Measurements from ENCODE around the gene SYK. TPM values are rescaled to one million over a fixed set of nuclear protein-coding genes. Genes with fewer than 3 reads are reported as not detected.

SYK gene
- total RNA-seq, 1 donor from 2014 or later: 12.0 TPM

- intact Hi-C loops (cut with DNase I): no loop called here
- TF ChIP-seq POLR2A (IDR thresholded peaks at IDR 0.05) (no peak), POLR2AphosphoS5 (IDR thresholded peaks at IDR 0.05; ENCODE audit: insufficient read depth in 1 of 2, low read depth in 1 of 2) (no peak), CTCF (IDR thresholded peaks at IDR 0.05) (no peak)
- Histone ChIP-seq H3K27me3 (no peaks in the 10 kb centered on the region), H3K36me3 (no peaks in the 10 kb centered on the region), H3K4me3 (no peak overlapping the region), H3K4me1 (no peaks in the 10 kb centered on the region), H3K9me3 (no peaks in the 10 kb centered on the region), H3K27ac (no peak overlapping the region)
- peak in 1 of 2 donors; percentile 34 for DNase-seq (ENCODE audit: extremely low spot score in 2 of 2)
Observed at GRCh38 chr9:90860382-90860781, 58.8 kb downstream of the SYK start.

- H3K27ac ChIP-seq: no peak overlapping the region
- H3K27me3 ChIP-seq: no peaks in the 10 kb centered on the region
- H3K36me3 ChIP-seq: no peaks in the 10 kb centered on the region
- intact Hi-C loops (cut with DNase I): no loop called here
- H3K4me1 ChIP-seq: no peaks in the 10 kb centered on the region
- no peaks in the 10 kb centered on the region for H3K9me3 ChIP-seq
- peak in 1 of 2 donors; percentile 70 for DNase-seq (ENCODE audit: extremely low spot score in 2 of 2)
- TF ChIP-seq CTCF (IDR thresholded peaks at IDR 0.05) (no peak), POLR2A (IDR thresholded peaks at IDR 0.05) (no peak), POLR2AphosphoS5 (IDR thresholded peaks at IDR 0.05; ENCODE audit: insufficient read depth in 1 of 2, low read depth in 1 of 2) (no peak)
- no peak overlapping the region for H3K4me3 ChIP-seq
Observed at GRCh38 chr9:90860826-90861225, 59.2 kb downstream of the SYK start.

- no peak overlapping the region for H3K27ac ChIP-seq
- intact Hi-C loops (cut with DNase I): no loop called here
- H3K4me1 ChIP-seq: no peaks in the 10 kb centered on the region
- no peak overlapping the region for H3K4me3 ChIP-seq
- no peaks in the 10 kb centered on the region for H3K9me3 ChIP-seq
- TF ChIP-seq POLR2A (IDR thresholded peaks at IDR 0.05) (no peak), POLR2AphosphoS5 (IDR thresholded peaks at IDR 0.05; ENCODE audit: insufficient read depth in 1 of 2, low read depth in 1 of 2) (no peak), CTCF (IDR thresholded peaks at IDR 0.05) (no peak)
- H3K36me3 ChIP-seq: no peaks in the 10 kb centered on the region
- no peak for DNase-seq (ENCODE audit: extremely low spot score in 2 of 2)
- no peaks in the 10 kb centered on the region for H3K27me3 ChIP-seq
Observed at GRCh38 chr9:90861380-90861779, 59.8 kb downstream of the SYK start.

- TF ChIP-seq POLR2A (IDR thresholded peaks at IDR 0.05): no peak
- TF ChIP-seq POLR2AphosphoS5 (IDR thresholded peaks at IDR 0.05; ENCODE audit: insufficient read depth in 1 of 2, low read depth in 1 of 2): no peak
- no peak for TF ChIP-seq CTCF (IDR thresholded peaks at IDR 0.05)
- no peak overlapping the region for H3K4me3 ChIP-seq
- no peaks in the 10 kb centered on the region for H3K27me3 ChIP-seq
- no peaks in the 10 kb centered on the region for H3K36me3 ChIP-seq
- intact Hi-C loops (cut with DNase I): no loop called here
- H3K9me3 ChIP-seq: no peaks in the 10 kb centered on the region
- peak; percentile 76 to 81 for DNase-seq (ENCODE audit: extremely low spot score in 2 of 2)
- H3K27ac ChIP-seq: no peak overlapping the region
- H3K4me1 ChIP-seq: no peaks in the 10 kb centered on the region
Observed at GRCh38 chr9:90861826-90862740, 60.5 kb downstream of the SYK start.

- DNase-seq (ENCODE audit: extremely low spot score in 2 of 2): no peak
Observed at GRCh38 chr9:90864779-90865178, 63.2 kb downstream of the SYK start.

More at GRCh38 chr9:90864779-90865178, 63.2 kb downstream of the SYK start:
- intact Hi-C loops (cut with DNase I): loop anchor here (5.0 kb wide), 1 partner anchor 1287 kb away; no protein-coding TSS in a partner anchor
- Histone ChIP-seq H3K27ac (no peak overlapping the region), H3K9me3 (no peaks in the 10 kb centered on the region), H3K4me3 (no peak overlapping the region), H3K27me3 (no peaks in the 10 kb centered on the region), H3K4me1 (no peaks in the 10 kb centered on the region), H3K36me3 (no peaks in the 10 kb centered on the region)
- no peak for TF ChIP-seq POLR2A (IDR thresholded peaks at IDR 0.05)

Measured in vagina (tissue), 2 donors.